GM12801 (cell line): ENCODE data around the gene WDHD1.

ENCODE experiments used
- CTCF ChIP-seq: IDR thresholded peaks from one replicate; pipeline ENCODE4 v1.5.1; 2011; ENCODE audit warnings: control low read depth; ENCODE audit not compliant: insufficient read length; ENCODE audit errors: extremely low read depth

The WDHD1 gene

GRCh38 chr14:54944737-54945391, 82.0 kb downstream of the WDHD1 start:
- no peak for TF ChIP-seq CTCF

GRCh38 chr14:54942913-54943312, 84.0 kb downstream of the WDHD1 start:
- TF ChIP-seq CTCF, result no peak

GRCh38 chr14:54936816-54937215, 90.1 kb downstream of the WDHD1 start:
- TF ChIP-seq CTCF, result no peak

GRCh38 chr14:54935958-54936357, 90.9 kb downstream of the WDHD1 start:
- no peak for TF ChIP-seq CTCF

- no peak for TF ChIP-seq CTCF
Measured at GRCh38 chr14:54935100-54935499, 91.8 kb downstream of the WDHD1 start.

GRCh38 chr14:54933006-54933405, 93.9 kb downstream of the WDHD1 start:
- no peak for TF ChIP-seq CTCF

- no peak for TF ChIP-seq CTCF
Measured at GRCh38 chr14:54931598-54932340, 95.1 kb downstream of the WDHD1 start.
